Measurements from ENCODE around the gene CRKL. TPM values are rescaled to one million over a fixed set of nuclear protein-coding genes. Genes with fewer than 3 reads are reported as not detected.

Gene CRKL
- polyA plus RNA-seq, 1 of the 3 experiments (the other 2 are of a cell fraction) = 9.6 TPM

- TF ChIP-seq CTCF (IDR thresholded peaks at IDR 0.05) = no peak
Measured at GRCh38 chr22:20993304-20994127, 76.3 kb downstream of the CRKL start (continued).

GRCh38 chr22:20994128-20994901 lies 77.1 kb downstream of the CRKL start:
- Histone ChIP-seq H3F3A (replicated peaks; ENCODE audit: insufficient read depth) (peaks cover 5% of the 10 kb centered on the region), H4K20me1 (ENCODE audit: insufficient read depth) (0 out of 2 replicates have a peak, but pooled peaks cover 5% of the 10 kb centered on the region), H3K4me3 (ENCODE audit: low read depth in 2 of 2, low read length in 1 of 2) (no peak overlapping the region), H3K9me3 (no peaks in the 10 kb centered on the region), H3K9me2 (no peaks in the 10 kb centered on the region), H3K4me1 (ENCODE audit: control insufficient read depth in 1 of 2, insufficient read depth in 2 of 2, low read depth in 1 of 2, low read length in 1 of 2) (peaks cover 0 to 4% of the 10 kb centered on the region in 2 experiments; a peak in 2 of 4 replicates), H3K27me3 (ENCODE audit: insufficient read depth) (no peaks in the 10 kb centered on the region), H3K27ac (ENCODE audit: low read depth in 2 of 2, low read length in 1 of 2) (no peak overlapping the region), H3K79me2 (ENCODE audit: insufficient read depth) (no peaks in the 10 kb centered on the region), H3K4me2 (no peak overlapping the region), H3K9ac (no peak overlapping the region), H3K36me3 (replicated peaks in 1 of 2; ENCODE audit: control insufficient read depth in 1 of 2, insufficient read depth in 2 of 2, low read length in 1 of 2) (peaks cover 0 to 67% of the 10 kb centered on the region in 2 experiments), H2AFZ (ENCODE audit: low read depth) (no peak overlapping the region)
- no peak for DNase-seq
- TF ChIP-seq FOXM1 (IDR thresholded peaks at IDR 0.05; ENCODE audit: low read depth) = no peak
- CTCF ChIA-PET = interaction anchor here (0.6 to 1.3 kb wide), 3 partner anchors 12 to 1682 kb away, joined by 3 read pairs; partner anchors contain the start of gene LZTR1
- WGBS (ENCODE audit: low lambda C conversion rate) = 90% methylated on average over 12 of the region's 30 CpGs
- POLR2A ChIA-PET = interaction anchor here (1.1 kb wide), 1 partner anchor 12 kb away, joined by 4 read pairs; the partner anchor contains the start of gene LZTR1

- Histone ChIP-seq H3K36me3 (replicated peaks in 1 of 2; ENCODE audit: control insufficient read depth in 1 of 2, insufficient read depth in 2 of 2, low read length in 1 of 2) (peaks cover 0 to 72% of the 10 kb centered on the region in 2 experiments), H3K4me3 (ENCODE audit: low read depth in 2 of 2, low read length in 1 of 2) (no peak overlapping the region), H4K20me1 (ENCODE audit: insufficient read depth) (0 out of 2 replicates have a peak, but pooled peaks cover 5% of the 10 kb centered on the region), H3K27me3 (ENCODE audit: insufficient read depth) (no peaks in the 10 kb centered on the region), H3K79me2 (ENCODE audit: insufficient read depth) (peaks cover 5% of the 10 kb centered on the region; the same call in 1 of the 2 replicates), H3F3A (replicated peaks; ENCODE audit: insufficient read depth) (peaks cover 7% of the 10 kb centered on the region), H3K4me1 (ENCODE audit: control insufficient read depth in 1 of 2, insufficient read depth in 2 of 2, low read depth in 1 of 2, low read length in 1 of 2) (peaks cover under 1 to 9% of the 10 kb centered on the region in 2 experiments; a peak in 2 of 4 replicates), H2AFZ (ENCODE audit: low read depth) (no peak overlapping the region), H3K9ac (no peak overlapping the region), H3K9me3 (no peaks in the 10 kb centered on the region), H3K4me2 (no peak overlapping the region), H3K27ac (ENCODE audit: low read depth in 2 of 2, low read length in 1 of 2) (no peak overlapping the region), H3K9me2 (no peaks in the 10 kb centered on the region)
- no peak for DNase-seq
- 89% methylated on average over 7 of the region's 10 CpGs for WGBS (ENCODE audit: low lambda C conversion rate)
- ChIA-PET CTCF (interaction anchor here (0.6 to 0.9 kb wide), 2 partner anchors 109 to 1683 kb away, joined by 3 read pairs; no protein-coding TSS in a partner anchor), POLR2A (interaction anchor here (1.1 kb wide), 1 partner anchor 13 kb away, joined by 4 read pairs; the partner anchor contains the start of gene LZTR1)
- TF ChIP-seq MAX (IDR thresholded peaks at IDR 0.05; ENCODE audit: low read depth) (no peak), RCOR1 (IDR thresholded peaks at IDR 0.05; ENCODE audit: low read length) (no peak), EZH2phosphoT487 (IDR thresholded peaks at IDR 0.05; ENCODE audit: borderline replicate concordance, low read depth) (no peak), SMC3 (IDR thresholded peaks at IDR 0.05; ENCODE audit: low read depth, low read length) (no peak), TCF12 (IDR thresholded peaks at IDR 0.05) (no peak), PBX3 (IDR thresholded peaks at IDR 0.05) (no peak), RAD21 (IDR thresholded peaks at IDR 0.05; ENCODE audit: low read length) (no peak), CHD2 (IDR thresholded peaks at IDR 0.05; ENCODE audit: low read length, partially characterized antibody) (no peak), CTCF (IDR thresholded peaks at IDR 0.05) (no peak), TAF1 (IDR thresholded peaks at IDR 0.05; ENCODE audit: borderline replicate concordance, low read depth, low read length) (no peak), ZBTB33 (IDR thresholded peaks at IDR 0.05; ENCODE audit: borderline replicate concordance, low read depth) (no peak), USF1 (IDR thresholded peaks at IDR 0.05; ENCODE audit: borderline replicate concordance, low read depth) (no peak)
Measured at GRCh38 chr22:20994902-20995241, 77.7 kb downstream of the CRKL start.
